Ovary (tissue), 9 donors: Measurements from ENCODE around the gene CAPZB. TPM values are rescaled to one million over a fixed set of nuclear protein-coding genes. Genes with fewer than 3 reads are reported as not detected.

Source experiments
- DNase-seq, 5 donors: peaks; one replicate each; pipeline ENCODE4 v3.0.0-alpha.2; 2019 to 2020
- H3K27ac ChIP-seq, 2 donors: fragments of 200-600 bp; one replicate each; pipeline versions ENCODE4 v1.5.1 to v1.8.0; 2019 to 2022
- H3K27me3 ChIP-seq: fragments of 200-600 bp; one replicate; pipeline ENCODE4 v1.8.0; 2022
- H3K36me3 ChIP-seq: fragments of 200-600 bp; sonication (generic); one replicate; pipeline ENCODE4 v1.5.1; 2019
- H3K4me1 ChIP-seq: one replicate; pipeline ENCODE4 v1.8.1; 2013; ENCODE audit warnings: mild to moderate bottlenecking, moderate library complexity; ENCODE audit not compliant: insufficient read depth
- H3K4me3 ChIP-seq: fragments of 200-600 bp; sonication (generic); one replicate; pipeline ENCODE4 v1.5.1; 2017
- H3K9me3 ChIP-seq, 2 donors: fragments of 200-600 bp in 1 of 2; sonication (generic) in 1 of 2; one replicate each; pipeline versions ENCODE4 v1.5.1 to v1.8.1; 2013 to 2019; ENCODE audit warnings: mild to moderate bottlenecking in 1 of 2, moderate library complexity in 1 of 2
- CTCF ChIP-seq, 3 donors: fragments of 450-650 bp in 2 of 3; fragments of 200-600 bp in 1 of 3; IDR thresholded peaks; one replicate each; pipeline versions ENCODE4 v1.5.1 to v1.8.0; 2016 to 2022; ENCODE audit warnings: antibody characterized with exemption in 3 of 3, mild to moderate bottlenecking in 1 of 3
- EP300 ChIP-seq: sonication (generic); formaldehyde crosslinking; IDR thresholded peaks from one replicate; pipeline ENCODE4 v1.6.1; 2017; ENCODE audit warnings: antibody characterized with exemption
- POLR2A ChIP-seq: fragments of 450-650 bp; IDR thresholded peaks from one replicate; pipeline ENCODE4 v1.6.1; 2017; ENCODE audit warnings: antibody characterized with exemption, mild to moderate bottlenecking, moderate library complexity
- WGBS, 3 donors: extraction: QIAGEN DNeasy Blood & Tissue Kit in 1 of 3; methylation state at CpG; one replicate each; pipeline versions ENCODE4 v1.1.5 to v1.1.7; 2013 to 2017; 5-methylcytosine and 5-hydroxymethylcytosine counted together
- intact Hi-C, 4 donors: fragments of 100-400 bp; cut with DNase I; formaldehyde crosslinking; loops; one replicate each; pipeline versions ENCODE4 v1.11.0 to v1.15.1; 2022 to 2023
- polyA plus RNA-seq, 2 donors: library from polyadenylated mRNA; stranded (reverse); fragments of 200-250 nt in 1 of 2; fragments of 350-450 nt in 1 of 2; fragmentation: Illumina TruSeq in 1 of 2; extraction: RNeasy Lipid Tissue Mini Kit (QIAGEN cat#74804) in 1 of 2; gene quantifications; one replicate each; pipeline ENCODE4 v1.2.3, GENCODE V29; 2013 to 2014
- total RNA-seq, 7 donors: library from RNA; depleted of rRNA in 2 of 7; stranded (reverse); fragments of >200 nt in 2 of 7; fragmentation: NEBNext Ultra II Directional in 3 of 7; extraction: Animal tissue kit (Norgen Biotek cat#: 25700) in 3 of 7; gene quantifications; one replicate each; pipeline versions ENCODE4 v1.1.0 to v1.2.4, GENCODE V29; 2016 to 2023
- donor health status: DM: no; HTN: no; CAD: no; lungs with moderate emphysema.
- donor health status: DM: no; HTN: no; CAD: no.
- donor health status: Bipolar disorder and iron deficiency.
- donor health status: DM: yes; HTN: yes; CAD: no.
- donor health status: DM: no; HTN: no; CAD: no.
- donor health status: DM: yes; HTN: yes; CAD: no.

The CAPZB gene
- total and polyA plus RNA-seq, 9 donors, result 85.0 to 391 (median 258) TPM

- peak overlapping the region; percentile 54 to 61 for H3K27ac ChIP-seq
- no peak for TF ChIP-seq POLR2A
- peak in 1 of 3 donors; percentile 19 for TF ChIP-seq CTCF (IDR thresholded peaks at IDR 0.05)
- TF ChIP-seq EP300, result no peak
- intact Hi-C loops, result loop anchor here in 1 of 4 donors (10.0 kb wide), 1 partner anchor 51 kb away; no protein-coding TSS in a partner anchor
- no peaks in the 10 kb centered on the region for H3K9me3 ChIP-seq
- no peaks in the 10 kb centered on the region for H3K27me3 ChIP-seq
- 18 to 26% (median 19%) methylated on average over 13 of the region's 13 CpGs for WGBS, 3 donors
- H3K4me1 ChIP-seq, result peaks cover 48% of the 10 kb centered on the region
- H3K4me3 ChIP-seq, result no peak overlapping the region
- DNase-seq, result peak in 2 of 5 donors; percentile 41 to 73
- no peaks in the 10 kb centered on the region for H3K36me3 ChIP-seq
Observed at GRCh38 chr1:19445417-19446342, 39.7 kb downstream of the CAPZB start.

GRCh38 chr1:19444296-19445021, 40.9 kb downstream of the CAPZB start:
- Histone ChIP-seq H3K27me3 (no peaks in the 10 kb centered on the region), H3K27ac (peak overlapping the region; percentile 72 to 95), H3K36me3 (no peaks in the 10 kb centered on the region), H3K4me3 (no peak overlapping the region), H3K4me1 (peaks cover 49% of the 10 kb centered on the region), H3K9me3 (no peaks in the 10 kb centered on the region)
- WGBS, 3 donors, result 59 to 70% (median 69%) methylated on average over 10 of the region's 10 CpGs
- DNase-seq, result no peak
- TF ChIP-seq POLR2A, result no peak
- TF ChIP-seq CTCF (IDR thresholded peaks at IDR 0.05), result no peak
- TF ChIP-seq EP300, result no peak
- intact Hi-C loops, result loop anchor here in 1 of 4 donors (10.0 kb wide), 1 partner anchor 50 kb away; no protein-coding TSS in a partner anchor

GRCh38 chr1:19443326-19443725, 42.0 kb downstream of the CAPZB start:
- Histone ChIP-seq H3K27ac (peak overlapping the region; percentile 72 to 95), H3K4me1 (peaks cover 50% of the 10 kb centered on the region), H3K27me3 (no peaks in the 10 kb centered on the region), H3K36me3 (no peaks in the 10 kb centered on the region), H3K4me3 (no peak overlapping the region), H3K9me3 (no peaks in the 10 kb centered on the region)
- peak in 1 of 5 donors; percentile 52 for DNase-seq
- WGBS, 3 donors, result 23 to 33% (median 32%) methylated on average over 4 of the region's 4 CpGs
- intact Hi-C loops, result loop anchor here in 1 of 4 donors (10.0 kb wide), 1 partner anchor 49 kb away; no protein-coding TSS in a partner anchor
- TF ChIP-seq POLR2A (no peak), EP300 (no peak), CTCF (IDR thresholded peaks at IDR 0.05) (no peak)
